Gastroesophageal sphincter (tissue), 3 donors: ENCODE data around the gene RMND5A.

ENCODE experiments used
- POLR2A ChIP-seq, 2 donors: fragments of 450-650 bp; IDR thresholded peaks; one replicate each; pipeline ENCODE4 v1.6.1; 2017; ENCODE audit warnings: antibody characterized with exemption in 2 of 2, mild to moderate bottlenecking in 2 of 2, moderate library complexity in 1 of 2
- POLR2AphosphoS5 ChIP-seq: sonication (generic); formaldehyde crosslinking; IDR thresholded peaks from one replicate; pipeline ENCODE4 v1.6.1; 2017; ENCODE audit warnings: antibody characterized with exemption
- TF ChIP-seq, protein P1 (sequence below), 4 experiments: fragments of 200-600 bp in 2 of 4; fragments of 450-650 bp in 2 of 4; sonication (generic) in 1 of 4; IDR thresholded peaks; one replicate each; pipeline ENCODE4 v1.5.1; 2017 to 2019; ENCODE audit warnings: antibody characterized with exemption in 4 of 4, mild to moderate bottlenecking in 2 of 4, moderate library complexity in 2 of 4

- no peak for TF ChIP-seq POLR2A (IDR thresholded peaks at IDR 0.05)
- TF ChIP-seq, protein P1, sequence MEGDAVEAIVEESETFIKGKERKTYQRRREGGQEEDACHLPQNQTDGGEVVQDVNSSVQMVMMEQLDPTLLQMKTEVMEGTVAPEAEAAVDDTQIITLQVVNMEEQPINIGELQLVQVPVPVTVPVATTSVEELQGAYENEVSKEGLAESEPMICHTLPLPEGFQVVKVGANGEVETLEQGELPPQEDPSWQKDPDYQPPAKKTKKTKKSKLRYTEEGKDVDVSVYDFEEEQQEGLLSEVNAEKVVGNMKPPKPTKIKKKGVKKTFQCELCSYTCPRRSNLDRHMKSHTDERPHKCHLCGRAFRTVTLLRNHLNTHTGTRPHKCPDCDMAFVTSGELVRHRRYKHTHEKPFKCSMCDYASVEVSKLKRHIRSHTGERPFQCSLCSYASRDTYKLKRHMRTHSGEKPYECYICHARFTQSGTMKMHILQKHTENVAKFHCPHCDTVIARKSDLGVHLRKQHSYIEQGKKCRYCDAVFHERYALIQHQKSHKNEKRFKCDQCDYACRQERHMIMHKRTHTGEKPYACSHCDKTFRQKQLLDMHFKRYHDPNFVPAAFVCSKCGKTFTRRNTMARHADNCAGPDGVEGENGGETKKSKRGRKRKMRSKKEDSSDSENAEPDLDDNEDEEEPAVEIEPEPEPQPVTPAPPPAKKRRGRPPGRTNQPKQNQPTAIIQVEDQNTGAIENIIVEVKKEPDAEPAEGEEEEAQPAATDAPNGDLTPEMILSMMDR (IDR thresholded peaks at IDR 0.05) = no peak
- no peak for TF ChIP-seq POLR2AphosphoS5
These were observed 69.6 kb downstream of the RMND5A start for GRCh38 chr2:86789687-86790133.
